ENCODE data around the gene CDH3. TPM values are rescaled to one million over a fixed set of nuclear protein-coding genes. Genes with fewer than 3 reads are reported as not detected.
A peak's percentile ranks its signal among the peaks of the same experiment; 100 is the strongest.

Gene CDH3
- total RNA-seq, 4 donors from 2014 or later = 36.8 to 192 (median 95.0) TPM

- Histone ChIP-seq H3K36me3 (peaks cover 0 to 11% (median 0%) of the 10 kb centered on the region in 3 donors), H3K4me1 (peaks cover 24 to 85% (median 29%) of the 10 kb centered on the region in 3 donors), H3K9me3 (no peaks in the 10 kb centered on the region), H3K4me3 (no peak overlapping the region), H3K27ac (peak overlapping the region in 2 of 4 donors; percentile 23 to 91), H3K27me3 (peaks cover 0 to 32% (median 5%) of the 10 kb centered on the region in 4 donors)
- intact Hi-C loops (cut with DNase I) = no loop called here
- 52 to 65% methylated on average over 6 to 7 of the region's 7 CpGs for WGBS, 2 donors
- TF ChIP-seq CTCF (IDR thresholded peaks at IDR 0.05) (no peak), POLR2A (IDR thresholded peaks at IDR 0.05) (no peak)
- DNase-seq = no peak
These were observed 95.0 kb downstream of the CDH3 start for GRCh38 chr16:68739964-68740627.

GRCh38 chr16:68740628-68741346, 95.7 kb downstream of the CDH3 start:
- Histone ChIP-seq H3K9me3 (no peaks in the 10 kb centered on the region), H3K36me3 (peaks cover 0 to 11% (median 0%) of the 10 kb centered on the region in 3 donors), H3K4me1 (peaks cover 24 to 92% (median 31%) of the 10 kb centered on the region in 3 donors), H3K27ac (peak overlapping the region; percentile 28 to 91 (median 77)), H3K27me3 (peaks cover 0 to 29% (median 5%) of the 10 kb centered on the region in 4 donors), H3K4me3 (no peak overlapping the region)
- 63 to 74% methylated on average over 7 to 9 of the region's 9 CpGs for WGBS, 2 donors
- intact Hi-C loops (cut with DNase I) = no loop called here
- no peak for DNase-seq
- TF ChIP-seq POLR2A (IDR thresholded peaks at IDR 0.05) (no peak), CTCF (IDR thresholded peaks at IDR 0.05) (no peak)

- intact Hi-C loops (cut with DNase I) = no loop called here
- H3K27me3 ChIP-seq = peaks cover 0 to under 1% (median 0%) of the 10 kb centered on the region in 4 donors
- H3K9me3 ChIP-seq = no peaks in the 10 kb centered on the region
- H3K36me3 ChIP-seq = peaks cover 0 to 11% (median 0%) of the 10 kb centered on the region in 3 donors
- H3K4me1 ChIP-seq = peaks cover 21 to 94% (median 24%) of the 10 kb centered on the region in 3 donors
- H3K27ac ChIP-seq = peak overlapping the region; percentile 69 to 91 (median 82)
- WGBS, 2 donors = 70 to 94% methylated on average over 4 of the region's 4 CpGs
- no peak overlapping the region for H3K4me3 ChIP-seq
- DNase-seq = no peak
- no peak for TF ChIP-seq POLR2A (IDR thresholded peaks at IDR 0.05)
- no peak for TF ChIP-seq CTCF (IDR thresholded peaks at IDR 0.05)
These were observed 98.6 kb downstream of the CDH3 start for GRCh38 chr16:68743664-68744063.

- Histone ChIP-seq H3K4me1 (peaks cover 21 to 82% (median 21%) of the 10 kb centered on the region in 3 donors), H3K27me3 (no peaks in the 10 kb centered on the region), H3K36me3 (peaks cover 0 to 19% (median 0%) of the 10 kb centered on the region in 3 donors), H3K9me3 (no peaks in the 10 kb centered on the region), H3K4me3 (peak overlapping the region in 2 of 4 donors; percentile 15 to 28), H3K27ac (peak overlapping the region; percentile 69 to 91 (median 82))
- DNase-seq = no peak
- TF ChIP-seq POLR2A (IDR thresholded peaks at IDR 0.05) (no peak), CTCF (IDR thresholded peaks at IDR 0.05) (no peak)
- WGBS, 2 donors = 45% methylated on average over 10 to 11 of the region's 11 CpGs
- intact Hi-C loops (cut with DNase I) = no loop called here
These were observed 99.7 kb downstream of the CDH3 start for GRCh38 chr16:68744744-68745280.

- intact Hi-C loops (cut with DNase I) = no loop called here
- peaks cover 11 to 69% (median 21%) of the 10 kb centered on the region in 3 donors for H3K4me1 ChIP-seq
- H3K27ac ChIP-seq = peak overlapping the region in 2 of 4 donors; percentile 5 to 91
- no peaks in the 10 kb centered on the region for H3K27me3 ChIP-seq
- H3K9me3 ChIP-seq = no peaks in the 10 kb centered on the region
- peaks cover 0 to 23% (median 0%) of the 10 kb centered on the region in 3 donors for H3K36me3 ChIP-seq
- no peak overlapping the region for H3K4me3 ChIP-seq
- no peak for DNase-seq
- TF ChIP-seq CTCF (IDR thresholded peaks at IDR 0.05) = no peak
These were observed 101.8 kb downstream of the CDH3 start for GRCh38 chr16:68746951-68747350.

All from esophagus squamous epithelium (tissue), 5 donors.